ENCODE measurements around the gene ST7L. TPM values are rescaled to one million over a fixed set of nuclear protein-coding genes. Genes with fewer than 3 reads are reported as not detected.
A peak's percentile ranks its signal among the peaks of the same experiment; 100 is the strongest.

ST7L gene
- total and polyA plus RNA-seq, 9 of the 15 experiments (the other 6 are each of a cell fraction or from before 2014, with no cell fraction given) = 9.0 to 32.5 (median 26.6) TPM

DNA sequence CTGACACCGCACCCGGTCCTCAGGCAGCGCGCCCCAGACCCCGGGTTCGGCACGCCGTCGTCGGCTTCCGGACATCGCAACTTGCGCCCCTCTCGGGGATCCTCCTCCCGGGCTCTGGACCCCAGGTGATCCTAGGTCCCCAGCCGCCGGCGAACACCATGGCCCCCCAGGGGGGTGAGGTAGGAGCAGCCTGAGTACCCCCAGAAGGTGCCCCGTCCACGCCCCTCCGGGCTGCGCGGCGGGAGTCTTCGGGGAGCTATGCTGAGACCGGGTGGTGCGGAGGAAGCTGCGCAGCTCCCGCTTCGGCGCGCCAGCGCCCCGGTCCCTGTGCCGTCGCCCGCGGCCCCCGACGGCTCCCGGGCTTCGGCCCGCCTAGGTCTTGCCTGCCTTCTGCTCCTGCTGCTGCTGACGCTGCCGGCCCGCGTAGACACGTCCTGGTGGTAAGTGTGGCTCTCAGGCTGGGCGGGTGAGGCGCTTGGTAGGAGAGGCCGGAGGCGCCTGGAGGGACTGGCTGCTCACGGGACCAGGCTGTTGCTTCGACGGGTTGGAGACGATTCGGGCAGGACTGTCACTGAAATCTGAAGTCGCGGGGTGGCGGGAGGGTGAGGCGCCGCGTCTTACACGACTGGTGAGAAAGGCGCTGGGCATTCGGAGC is 109.8 kb downstream of the ST7L start:
- DNase-seq (ENCODE audit: extremely low read depth in 1 of 4, low spot score in 3 of 4) (no peak), FAIRE-seq (no peak), ATAC-seq (no peak)
- no peak overlapping the region; the same call in 1 of the 2 replicates for H3K4me2 ChIP-seq (ENCODE audit: insufficient read depth, low read length)
- H3K9me3 ChIP-seq (replicated peaks; ENCODE audit: control insufficient read depth, insufficient read depth, low read depth, low read length) = no peaks in the 10 kb centered on the region
- no peak overlapping the region for H2AFZ ChIP-seq (ENCODE audit: low read depth, low read length)
- H3K27ac ChIP-seq (ENCODE audit: extremely low read depth, low read depth, low read length) = no peak overlapping the region
- WGBS (ENCODE audit: insufficient coverage, low coverage, missing lambda C conversion rate) = 69% methylated on average over 47 of the region's 66 CpGs
- 0 out of 2 replicates have a peak, but pooled peaks cover 4% of the 10 kb centered on the region for H4K20me1 ChIP-seq (replicated peaks; ENCODE audit: control insufficient read depth, insufficient read depth, low read length)
- H3K4me3 ChIP-seq = no peak overlapping the region; the same call in 1 of the 2 replicates
- in situ Hi-C loops (cut with MboI) = no loop called here
- no peaks in the 10 kb centered on the region for H3K9me1 ChIP-seq (ENCODE audit: control insufficient read depth, insufficient read depth, low read length)
- H3K27me3 ChIP-seq (ENCODE audit: control insufficient read depth in 2 of 2, insufficient read depth in 2 of 2, low read length in 2 of 2) = peaks cover 32 to 72% of the 10 kb centered on the region in 2 experiments
- no peak overlapping the region for H3K9ac ChIP-seq (ENCODE audit: insufficient read depth in 1 of 2, low read depth in 2 of 2, low read length in 2 of 2)
- H3K36me3 ChIP-seq (ENCODE audit: control insufficient read depth, insufficient read depth, low read length) = no peaks in the 10 kb centered on the region
- no TSS peak for BruUV-seq (replicated peaks)
- H3K4me1 ChIP-seq (replicated peaks in 1 of 2; ENCODE audit: control insufficient read depth in 2 of 2, insufficient read depth in 2 of 2, low read length in 2 of 2) = peaks cover 0 to 19% of the 10 kb centered on the region in 2 experiments
- intact Hi-C loops (cut with micrococcal nuclease) = no loop called here
- CTCF ChIA-PET (ENCODE audit: low intra/inter-chr PET ratio) = no interaction called here
- POLR2A ChIA-PET = interaction anchor here (0.5 to 0.6 kb wide), 3 partner anchors 14 to 162 kb away, joined by 3 to 4 read pairs (median 4); no protein-coding TSS in a partner anchor
- TF ChIP-seq L3MBTL2 (IDR thresholded peaks at IDR 0.05) (0 out of 2 replicates have a peak, but pooled peaks have one; percentile 5), DDX20 (tag; IDR thresholded peaks at IDR 0.05; ENCODE audit: low read depth) (no peak), CEBPB (tag; IDR thresholded peaks at IDR 0.05) (no peak), ZBTB33 (CRISPR knock-in tag; IDR thresholded peaks at IDR 0.05) (peak; percentile 97; the same call in 1 of the 2 replicates)
- H3K79me2 ChIP-seq (ENCODE audit: control insufficient read depth, insufficient read depth, low read length) = no peaks in the 10 kb centered on the region

All from K562 (cell line).